HG03045 (cell line): ENCODE data around the gene SLC7A7.
"Not testable (repeated sequence)": the region's sequence is repeated elsewhere in the genome, so short reads cannot be mapped to it uniquely, and the experiment has no call there.

ENCODE experiments used
- ATAC-seq: cut with Tn5 transposase; IDR thresholded peaks from one replicate; pipeline ENCODE4 v1.9.1; 2021; ENCODE audit warnings: mild to moderate bottlenecking, moderate library complexity; ENCODE audit not compliant: unreplicated experiment

Gene SLC7A7

GRCh38 chr14:22844221-22845102 is 29.2 kb upstream of the SLC7A7 start:
- no peak for ATAC-seq

GRCh38 chr14:22843123-22843925 is 28.1 kb upstream of the SLC7A7 start:
- ATAC-seq = no peak

GRCh38 chr14:22842211-22843122 is 27.2 kb upstream of the SLC7A7 start:
- no peak for ATAC-seq

GRCh38 chr14:22841769-22842168 is 26.5 kb upstream of the SLC7A7 start:
- no peak for ATAC-seq

DNA sequence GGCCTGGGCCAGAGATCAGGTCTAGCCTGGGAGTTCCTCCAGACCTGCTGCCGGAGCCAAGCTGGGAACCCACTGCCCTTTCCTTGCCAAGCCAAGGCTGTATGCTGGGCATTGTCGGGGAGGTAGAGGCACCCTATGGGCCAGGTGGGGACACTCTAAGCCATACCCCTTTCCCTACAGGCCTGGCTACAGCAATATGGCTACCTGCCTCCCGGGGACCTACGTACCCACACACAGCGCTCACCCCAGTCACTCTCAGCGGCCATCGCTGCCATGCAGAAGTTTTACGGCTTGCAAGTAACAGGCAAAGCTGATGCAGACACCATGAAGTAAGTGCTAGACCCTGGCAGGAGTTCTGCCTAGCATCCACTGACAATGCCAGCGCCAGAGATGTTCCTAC is 26.1 kb upstream of the SLC7A7 start:
- no peak for ATAC-seq

- ATAC-seq = no peak
These were observed 24.0 kb upstream of the SLC7A7 start for GRCh38 chr14:22839159-22839779.

- no peak for ATAC-seq
These were observed 23.4 kb upstream of the SLC7A7 start for GRCh38 chr14:22838631-22839041.

GRCh38 chr14:22837750-22838538 is 22.7 kb upstream of the SLC7A7 start:
- ATAC-seq = no peak

GRCh38 chr14:22837114-22837749 is 22.0 kb upstream of the SLC7A7 start:
- ATAC-seq = no peak

DNA sequence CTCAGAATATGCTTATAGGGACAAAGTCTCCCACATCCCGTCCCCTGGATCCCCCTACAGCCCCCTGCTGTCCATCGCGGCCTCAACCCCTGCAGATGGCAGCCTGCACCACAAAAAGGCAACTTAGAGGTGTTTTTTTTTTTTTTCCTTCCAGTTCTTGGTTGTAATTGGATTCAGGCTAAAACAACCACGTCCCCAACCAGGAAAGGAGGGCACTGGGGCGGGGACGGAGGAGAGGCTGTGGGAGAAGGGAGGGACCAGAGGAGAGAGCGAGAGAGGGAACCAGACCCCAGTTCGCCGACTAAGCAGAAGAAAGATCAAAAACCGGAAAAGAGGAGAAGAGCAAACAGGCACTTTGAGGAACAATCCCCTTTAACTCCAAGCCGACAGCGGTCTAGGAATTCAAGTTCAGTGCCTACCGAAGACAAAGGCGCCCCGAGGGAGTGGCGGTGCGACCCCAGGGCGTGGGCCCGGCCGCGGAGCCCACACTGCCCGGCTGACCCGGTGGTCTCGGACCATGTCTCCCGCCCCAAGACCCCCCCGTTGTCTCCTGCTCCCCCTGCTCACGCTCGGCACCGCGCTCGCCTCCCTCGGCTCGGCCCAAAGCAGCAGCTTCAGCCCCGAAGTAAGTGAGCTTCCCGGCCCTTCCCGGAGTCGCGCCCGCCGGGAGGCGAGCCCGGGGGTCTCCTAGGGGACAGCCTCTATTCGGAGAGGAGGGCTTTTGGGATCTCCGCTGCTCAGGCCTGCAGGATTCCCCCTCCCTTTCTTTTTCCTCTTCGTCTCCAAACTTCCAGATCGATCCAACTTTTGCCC is 21.3 kb upstream of the SLC7A7 start, which contains the start of gene MMP14:
Gene MMP14 (plus strand): TSS at position 285 of the 813 bp plus-strand sequence. CDS start 233 bp downstream, at position 518.
- no peak for ATAC-seq

DNA sequence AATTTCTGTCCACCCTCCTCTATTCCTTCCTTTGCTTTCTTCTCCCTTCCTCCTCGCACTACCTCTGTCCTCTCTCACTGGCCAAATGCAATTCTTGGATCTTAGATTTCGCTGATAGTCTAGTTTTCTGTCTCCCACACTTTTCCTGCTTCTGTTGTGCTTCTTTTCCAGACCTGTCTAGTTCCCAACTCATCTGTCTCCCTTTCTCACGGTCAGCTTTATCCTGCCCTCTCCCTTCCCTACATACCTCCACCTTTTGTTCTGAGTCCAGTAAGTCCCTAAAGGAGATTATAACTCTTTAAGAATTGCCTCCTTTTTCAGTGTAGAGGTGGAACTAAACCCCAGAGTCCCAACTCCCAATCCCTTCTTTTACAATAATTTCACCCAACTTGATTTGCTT is 20.3 kb upstream of the SLC7A7 start:
- no peak for ATAC-seq

DNA sequence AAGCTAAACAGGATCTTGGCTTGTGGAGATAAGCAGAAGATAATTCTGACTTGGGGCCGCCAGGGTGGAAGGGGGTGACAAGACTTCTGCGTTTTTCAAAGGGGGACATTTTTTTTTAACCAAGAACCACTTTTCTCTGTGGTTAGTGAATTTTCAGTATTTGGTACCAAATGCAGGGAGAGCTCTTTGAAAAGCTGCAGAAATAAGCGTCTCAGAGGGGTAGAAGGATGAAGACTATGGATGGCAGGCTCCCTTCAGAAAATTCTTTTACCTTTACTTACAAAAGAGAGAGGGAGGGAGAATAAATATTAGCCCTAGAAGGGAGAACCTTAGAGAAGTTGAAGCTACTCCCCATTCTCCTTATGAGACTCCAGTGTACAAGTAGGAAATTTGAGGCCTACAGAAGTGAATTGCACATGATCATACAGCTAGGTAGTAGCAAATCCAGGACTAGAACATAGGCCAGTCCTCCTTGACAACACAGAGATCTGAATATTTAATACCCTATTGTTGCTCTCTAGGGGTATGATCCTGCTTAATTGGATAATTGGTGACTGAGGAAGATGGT is 15.3 kb upstream of the SLC7A7 start:
- ATAC-seq = no peak

- ATAC-seq = peak; percentile 82
These were observed 14.6 kb upstream of the SLC7A7 start, which contains the start of gene MRPL52 for GRCh38 chr14:22829661-22830442. Gene MRPL52, plus strand, starts transcription at chr14:22829887. Its CDS starts 26 bp downstream, at chr14:22829913.

DNA sequence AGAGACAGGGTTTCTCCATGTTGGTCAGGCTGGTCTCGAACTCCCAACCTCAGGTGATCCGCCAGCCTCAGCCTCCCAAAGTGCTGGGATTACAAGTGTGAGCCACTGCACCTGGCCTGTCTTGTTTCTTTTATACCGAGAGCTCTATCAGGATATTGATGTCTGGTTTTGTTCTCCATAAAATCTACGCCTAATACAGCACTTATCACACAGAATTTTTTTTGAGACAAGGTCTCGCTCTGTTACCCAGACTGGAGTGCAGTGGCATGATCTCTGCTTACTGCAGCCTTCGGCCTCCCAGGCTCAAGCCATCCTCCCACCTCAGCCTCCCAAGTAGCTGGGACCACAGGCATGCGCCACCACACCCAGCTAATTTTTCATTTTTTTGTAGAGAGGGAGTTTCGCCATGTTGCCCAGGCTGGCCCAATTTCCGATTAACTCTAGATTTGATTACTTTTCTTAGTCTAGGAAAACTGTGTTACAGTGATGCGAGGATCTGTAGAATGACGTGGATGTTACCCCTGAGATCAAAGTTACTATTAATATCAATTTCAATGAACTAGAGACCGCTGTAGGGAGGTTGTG is 13.9 kb upstream of the SLC7A7 start:
- ATAC-seq = not testable (repeated sequence)

DNA sequence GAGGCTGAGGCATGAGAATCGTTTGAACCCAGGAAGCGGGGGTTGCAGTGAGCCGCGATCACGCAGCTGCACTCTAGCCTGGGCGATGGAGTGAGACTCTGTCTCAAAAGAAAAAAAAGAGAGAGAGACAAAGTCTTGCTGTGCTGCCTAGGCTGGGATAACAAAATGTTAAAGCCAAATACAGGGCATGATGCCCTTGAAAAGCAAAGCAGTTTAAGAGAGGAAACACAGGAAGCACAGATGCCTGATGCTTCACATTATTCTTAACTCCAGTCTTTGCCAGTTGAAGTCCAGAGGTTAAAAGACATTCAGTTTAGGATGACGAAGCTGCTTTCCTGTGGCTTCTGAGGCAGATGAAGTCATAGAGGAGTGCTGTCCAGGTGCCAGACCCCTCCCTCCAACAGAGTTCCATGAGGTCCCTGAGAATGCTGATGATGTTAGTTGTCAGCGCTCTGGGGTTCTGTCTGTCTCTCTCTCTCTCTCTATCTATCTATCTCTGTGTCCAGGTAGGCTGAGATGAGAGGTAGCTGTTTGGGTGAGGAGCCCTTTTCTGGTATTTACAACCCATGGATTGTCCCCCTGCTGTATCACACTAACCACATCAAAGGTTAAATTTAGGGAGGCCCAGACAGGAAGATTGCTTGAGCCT is 9.6 kb upstream of the SLC7A7 start:
- no peak for ATAC-seq

- no peak for ATAC-seq
These were observed 7.4 kb upstream of the SLC7A7 start for GRCh38 chr14:22822571-22823098.
